Fibroblast of the conjunctiva (primary cell): ENCODE measurements around the gene HIVEP1.
A peak's percentile ranks its signal among the peaks of the same experiment; 100 is the strongest.
"Not testable (repeated sequence)": the region's sequence is repeated elsewhere in the genome, so short reads cannot be mapped to it uniquely, and the experiment has no call there.

Experiments used
- DNase-seq: peaks from one replicate; pipeline ENCODE4 v3.0.0-alpha.2; 2010; ENCODE audit warnings: low read depth

Gene HIVEP1

DNA sequence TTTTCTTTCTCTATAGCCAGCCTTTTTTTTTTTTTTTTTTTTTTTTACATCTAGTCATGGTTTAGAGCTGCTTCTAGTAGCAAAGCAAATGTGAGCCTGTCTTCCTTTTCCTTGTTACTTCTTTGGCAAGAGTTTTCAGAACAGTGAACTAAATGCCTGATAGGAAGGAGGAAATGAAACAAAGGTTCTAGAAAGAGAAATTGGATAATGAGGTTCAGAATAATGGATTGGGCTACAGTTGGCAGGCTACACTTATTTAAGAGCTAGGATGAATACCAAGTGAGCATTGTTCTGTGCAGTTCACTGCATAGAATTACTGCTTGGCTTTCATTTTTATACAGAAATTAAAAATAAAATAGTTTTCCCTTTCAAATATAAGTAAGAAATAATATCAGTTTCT is 78.6 kb downstream of the HIVEP1 start:
- no peak for DNase-seq

DNA sequence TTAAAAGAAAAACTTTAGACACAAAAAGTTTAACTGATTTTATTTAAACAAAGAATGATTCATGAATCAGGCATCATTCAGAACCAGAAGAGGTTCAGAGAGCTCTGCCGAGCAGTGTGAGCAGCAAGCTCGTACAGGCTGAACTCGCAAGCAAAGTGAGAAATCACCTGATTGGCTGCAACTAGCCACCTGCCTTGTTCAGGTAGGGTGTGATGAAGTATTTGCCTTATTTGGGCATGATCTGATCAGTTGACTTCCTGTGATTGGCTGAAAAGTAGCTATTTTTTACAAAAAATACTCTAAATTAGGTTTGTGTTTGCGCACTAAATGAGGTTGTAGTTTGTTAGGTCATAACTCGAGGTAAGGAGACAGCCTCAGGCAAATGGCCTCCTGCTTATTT is 80.7 kb downstream of the HIVEP1 start:
- DNase-seq = no peak

DNA sequence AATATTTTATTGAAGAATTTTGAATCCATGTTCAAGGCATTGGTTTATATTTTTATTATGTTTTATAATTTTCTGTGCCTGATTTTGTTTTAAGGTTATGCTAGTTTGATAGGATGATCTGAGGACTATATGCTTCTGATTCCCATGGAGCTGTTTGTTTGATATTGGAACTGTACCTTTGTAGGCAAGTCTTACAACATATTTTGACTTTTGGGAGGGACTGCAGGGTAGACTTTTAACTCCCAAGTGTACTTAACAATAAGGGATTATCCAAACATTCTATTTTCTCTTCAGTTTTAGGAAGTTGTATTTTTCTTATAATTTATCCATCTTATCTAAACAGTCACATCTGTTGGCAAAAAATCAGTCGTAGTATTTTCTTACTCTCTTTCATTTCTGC is 82.6 kb downstream of the HIVEP1 start:
- no peak for DNase-seq

DNA sequence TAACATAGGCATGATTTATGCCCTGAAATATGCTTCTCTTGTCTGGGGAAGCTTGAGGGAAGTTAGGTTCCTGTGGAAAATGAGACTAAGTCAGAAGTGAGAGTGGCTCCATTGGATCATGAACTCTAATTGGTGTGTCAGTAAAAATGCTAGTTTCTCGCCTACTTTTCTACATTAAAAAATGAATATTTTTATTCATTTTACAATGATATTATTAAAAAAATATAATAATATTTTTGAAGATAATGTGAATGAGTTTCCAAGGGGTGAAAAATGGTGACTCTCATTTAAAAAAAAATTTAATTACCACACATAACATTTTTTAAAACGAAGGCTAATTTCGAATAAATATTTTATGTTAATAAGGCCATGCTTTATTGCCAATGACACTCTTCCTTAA is 84.2 kb downstream of the HIVEP1 start:
- DNase-seq = no peak

DNA sequence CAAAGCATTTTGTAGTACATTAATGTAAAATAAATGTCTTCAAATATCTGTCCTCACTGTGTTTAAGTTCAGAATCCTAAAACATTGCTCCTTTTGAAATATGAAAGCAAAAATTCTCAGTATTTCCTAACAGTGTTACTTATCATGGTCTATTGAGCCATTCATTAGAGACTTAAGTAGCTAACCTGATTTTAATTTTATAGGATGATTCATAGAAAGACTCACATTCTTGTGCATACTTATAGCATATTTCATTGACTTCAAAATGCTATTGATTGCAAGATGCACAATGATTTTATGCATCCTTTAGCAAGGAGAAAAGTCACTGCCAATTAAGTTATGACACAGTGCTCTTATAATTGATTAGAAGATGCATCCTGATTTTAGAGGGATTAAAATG is 85.7 kb downstream of the HIVEP1 start:
- DNase-seq = no peak

- no peak for DNase-seq
Measured at GRCh38 chr6:12099623-12100338, 87.7 kb downstream of the HIVEP1 start.

DNA sequence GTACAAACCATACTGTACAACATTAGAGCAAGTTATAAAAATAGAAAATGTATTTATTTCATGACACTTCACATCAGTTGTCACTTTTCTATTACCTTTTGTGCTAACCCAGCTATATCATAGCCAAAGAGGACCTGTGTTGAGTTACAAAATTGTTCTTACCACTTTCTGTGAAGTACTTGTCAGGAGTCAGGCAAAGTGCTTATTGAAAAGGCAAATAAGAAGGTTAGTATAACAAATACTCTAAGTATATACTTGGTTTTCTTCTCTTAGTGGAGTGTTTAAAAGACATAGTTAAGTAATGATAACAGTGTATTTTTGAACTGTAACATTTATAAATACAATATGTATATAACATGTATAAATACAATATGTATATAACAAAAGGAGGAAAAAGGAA is 88.9 kb downstream of the HIVEP1 start:
- DNase-seq = no peak

GRCh38 chr6:12101653-12102312 is 89.7 kb downstream of the HIVEP1 start:
- no peak for DNase-seq

DNA sequence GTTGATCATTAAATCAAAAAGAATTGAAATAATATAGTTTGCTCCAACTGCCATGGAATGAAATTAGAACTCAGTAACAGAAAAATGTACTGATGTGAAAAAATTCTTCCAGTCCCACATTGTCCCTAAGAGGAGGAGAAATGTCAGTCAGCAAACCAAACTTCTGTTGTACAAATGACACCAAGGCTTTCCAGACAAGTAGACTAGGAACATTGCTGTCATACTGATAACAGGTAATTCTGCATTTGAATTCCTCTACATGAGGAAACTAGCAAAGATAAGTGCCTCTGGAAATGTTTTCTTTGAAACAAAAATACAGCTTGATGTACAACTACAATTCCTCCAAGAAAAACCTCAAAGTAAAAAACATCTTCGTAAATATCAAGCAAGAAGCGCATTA is 90.2 kb downstream of the HIVEP1 start:
- no peak for DNase-seq

DNA sequence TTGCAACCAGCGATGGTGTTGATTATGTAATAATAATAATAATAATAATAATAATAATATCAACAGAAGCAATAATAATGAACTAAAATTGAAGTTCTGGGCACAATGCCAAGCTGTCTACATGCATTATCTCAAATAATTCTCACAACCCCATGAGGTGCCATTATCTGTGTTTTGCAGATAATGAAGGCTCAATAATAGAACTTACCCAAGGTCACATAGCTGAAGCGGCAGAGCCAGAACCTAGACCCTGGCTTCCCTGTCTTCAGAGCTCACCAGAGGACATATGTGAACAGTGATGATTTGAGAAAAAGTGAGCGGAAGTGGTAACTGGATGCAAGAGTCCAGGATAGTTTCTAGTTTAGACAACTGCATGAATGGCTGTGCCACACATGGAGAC is 91.0 kb downstream of the HIVEP1 start:
- DNase-seq = no peak

- DNase-seq = no peak
Measured at GRCh38 chr6:12105271-12105670, 93.2 kb downstream of the HIVEP1 start.

DNA sequence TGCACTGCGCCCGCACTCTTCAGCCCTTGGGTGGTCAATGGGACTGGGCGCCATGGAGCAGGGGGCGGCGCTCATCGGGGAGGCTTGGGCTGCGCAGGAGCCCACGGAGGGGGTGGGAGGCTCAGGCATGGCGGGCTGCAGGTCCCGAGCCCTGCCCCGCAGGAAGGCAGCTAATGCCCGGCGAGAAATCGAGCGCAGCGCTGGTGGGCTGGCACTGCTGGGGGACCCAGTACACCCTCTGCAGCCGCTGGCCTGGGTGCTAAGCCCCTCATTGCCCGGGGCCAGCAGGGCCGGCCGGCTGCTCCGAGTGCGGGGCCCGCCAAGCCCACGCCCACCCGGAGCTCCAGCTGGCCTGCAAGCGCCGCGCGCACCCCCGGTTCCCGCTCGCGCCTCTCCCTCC is 96.3 kb downstream of the HIVEP1 start:
- DNase-seq = not testable (repeated sequence)

GRCh38 chr6:12110523-12111362 is 98.6 kb downstream of the HIVEP1 start:
- DNase-seq = no peak

DNA sequence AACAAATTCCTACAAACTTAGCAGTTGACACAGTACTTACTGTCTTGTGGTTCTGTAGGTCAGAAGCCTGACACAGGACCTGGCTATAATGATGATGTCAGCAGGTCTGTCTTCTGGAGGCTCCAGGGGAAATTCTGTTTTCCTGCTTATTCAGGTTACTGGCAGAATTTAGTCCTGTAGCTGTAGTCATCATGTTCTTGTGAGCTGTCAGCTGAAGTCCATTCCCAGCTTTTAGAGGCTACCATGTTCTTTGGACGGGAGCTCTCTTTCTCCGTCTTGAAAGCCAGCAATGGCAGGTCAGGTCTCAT is 99.2 kb downstream of the HIVEP1 start:
- DNase-seq = no peak

DNA sequence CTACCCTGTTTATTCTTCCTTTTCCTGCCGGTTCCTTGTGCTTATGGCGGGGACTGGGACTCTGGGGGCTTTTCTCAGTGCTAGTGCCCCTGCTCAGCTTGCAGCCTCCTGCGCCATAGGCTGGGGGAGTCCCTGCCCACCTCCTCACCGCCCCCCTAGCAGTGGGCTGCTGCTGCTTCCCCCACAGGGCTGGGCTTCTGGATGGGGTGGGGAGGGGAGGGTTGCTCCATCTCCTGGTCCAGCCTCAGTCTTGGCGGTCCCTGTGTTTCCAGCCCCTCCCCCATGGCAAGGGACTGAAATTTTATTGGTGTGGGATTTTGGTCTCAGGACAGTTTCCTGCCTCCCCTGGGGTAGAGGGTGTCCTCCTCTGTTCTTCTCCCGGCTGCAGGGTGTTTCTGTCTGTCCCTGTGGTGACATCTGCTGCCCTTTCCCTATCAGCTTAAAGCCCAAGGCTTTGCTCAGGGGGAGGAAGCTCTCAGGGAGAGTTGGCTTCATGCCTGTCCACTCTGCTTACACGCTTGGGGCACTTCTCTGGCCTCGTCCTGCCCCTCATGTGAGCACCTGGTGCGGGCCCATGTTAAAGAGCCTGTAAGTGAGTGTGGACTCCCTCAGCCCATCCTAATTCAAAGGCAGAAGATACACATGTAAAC is 100.6 kb downstream of the HIVEP1 start:
- no peak for DNase-seq

- peak; percentile 28 for DNase-seq
Measured at GRCh38 chr6:12113190-12113577, 101.1 kb downstream of the HIVEP1 start.

DNA sequence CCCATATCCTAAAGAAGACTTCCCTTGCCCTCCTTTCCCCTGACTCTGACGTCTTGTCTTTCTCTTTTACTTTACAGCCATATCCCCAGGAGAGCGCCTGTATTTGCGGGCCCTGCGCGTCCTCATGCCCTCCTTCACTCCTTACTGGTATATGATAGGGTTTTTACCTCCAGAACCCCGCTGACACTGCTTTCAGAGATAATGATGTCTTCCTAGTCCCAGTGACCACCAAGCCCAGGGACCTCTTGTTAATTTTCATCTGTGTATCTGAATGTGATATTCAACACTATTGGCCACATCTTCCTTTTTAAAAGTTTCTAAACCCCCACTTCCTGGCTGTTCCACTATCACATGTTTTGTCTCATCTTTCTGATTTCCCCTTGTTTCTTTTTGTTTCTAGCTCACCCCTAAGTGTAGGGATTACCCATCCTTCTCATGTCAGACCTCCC is 102.0 kb downstream of the HIVEP1 start:
- DNase-seq = no peak

DNA sequence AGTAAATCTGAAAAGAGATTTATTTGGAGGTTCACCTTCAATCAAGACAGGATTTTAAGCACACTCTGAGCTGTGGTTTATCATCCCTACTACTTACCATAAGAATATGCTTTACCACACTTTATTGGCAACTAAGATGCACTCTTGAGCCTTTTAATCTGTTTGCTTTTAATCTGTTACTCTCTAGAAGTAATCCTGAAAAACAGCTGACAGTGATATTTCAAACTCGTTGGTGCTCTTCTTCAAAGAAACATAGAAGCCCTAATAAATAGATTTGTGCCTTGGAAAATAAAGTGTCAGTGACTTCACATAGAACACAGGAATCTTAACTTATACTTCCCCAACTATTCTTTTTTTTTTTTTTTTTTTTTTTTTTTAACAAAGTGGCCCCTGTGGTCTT is 102.9 kb downstream of the HIVEP1 start:
- no peak for DNase-seq

GRCh38 chr6:12115492-12115891 is 103.4 kb downstream of the HIVEP1 start:
- no peak for DNase-seq

- DNase-seq = no peak
Measured at GRCh38 chr6:12116264-12116800, 104.2 kb downstream of the HIVEP1 start.

GRCh38 chr6:12116978-12117377 is 104.9 kb downstream of the HIVEP1 start:
- no peak for DNase-seq

DNA sequence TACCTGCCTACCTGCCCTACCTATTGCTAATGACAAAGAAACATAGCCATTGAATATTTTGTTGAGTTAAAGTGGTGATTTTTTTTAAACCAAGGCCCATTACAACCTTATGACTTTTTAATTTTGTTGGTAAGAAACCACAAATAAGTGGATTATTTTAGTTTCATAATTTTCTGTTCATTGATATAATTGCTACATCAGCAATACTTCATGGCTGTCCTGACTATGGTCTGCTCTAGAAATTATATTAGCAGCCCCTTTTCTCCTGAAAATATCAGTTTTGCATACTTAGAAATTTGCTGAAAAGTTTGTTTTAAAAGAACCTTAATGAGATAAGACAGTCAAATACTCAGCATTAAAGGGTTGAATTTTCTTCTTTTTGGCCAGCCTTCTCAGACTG is 106.5 kb downstream of the HIVEP1 start:
- no peak for DNase-seq
